Smooth muscle cell (in vitro differentiated cells): ENCODE results near the gene SPATA31C1. TPM values are rescaled to one million over a fixed set of nuclear protein-coding genes. Genes with fewer than 3 reads are reported as not detected.

ENCODE experiments used
- polyA plus RNA-seq: library from polyadenylated mRNA; unstranded; fragments of >200 nt; fragmentation: Nextera tagmentation; extraction: Ambion mirVana; gene quantifications from 2 replicates; pipeline ENCODE4 v1.2.1, GENCODE V29; 2016
- total RNA-seq: library from RNA; depleted of rRNA; stranded (reverse); fragments of >200 nt; gene quantifications from 2 replicates; pipeline ENCODE4 v1.2.3, GENCODE V29; 2014

Gene SPATA31C1
- total and polyA plus RNA-seq, 2 experiments from 2014 or later: not detected

Other genes starting within 250 kb of the SPATA31C1 start
- 144 and 222 TPM in 2 replicates for gene CTSL, start 191.8 kb upstream of the SPATA31C1 start, total RNA-seq
- gene CTSL, start 191.8 kb upstream of the SPATA31C1 start, polyA plus RNA-seq: 174 and 178 TPM in 2 replicates
- gene SPATA31E1, start 35.1 kb upstream of the SPATA31C1 start, total RNA-seq: not detected in 2 replicates
- not detected in 2 replicates for gene SPATA31E1, start 35.1 kb upstream of the SPATA31C1 start, polyA plus RNA-seq
- gene CDK20, start 56.6 kb downstream of the SPATA31C1 start, total RNA-seq: 4.5 and 6.7 TPM in 2 replicates
- 11.1 and 11.7 TPM in 2 replicates for gene CDK20, start 56.6 kb downstream of the SPATA31C1 start, polyA plus RNA-seq
- 1.2 TPM in 1 of 2 replicates, not detected in the other for gene SPATA31C2, start 220.5 kb downstream of the SPATA31C1 start, total RNA-seq
- not detected in 2 replicates for gene SPATA31C2, start 220.5 kb downstream of the SPATA31C1 start, polyA plus RNA-seq